Measurements from ENCODE around the gene LPCAT2. TPM values are rescaled to one million over a fixed set of nuclear protein-coding genes. Genes with fewer than 3 reads are reported as not detected.
A peak's percentile ranks its signal among the peaks of the same experiment; 100 is the strongest.

Gene LPCAT2
- total RNA-seq, 3 donors from 2014 or later = 0.18 to 1.5 (median 0.79) TPM

GRCh38 chr16:55491691-55492090, 17.2 kb upstream of the LPCAT2 start:
- ATAC-seq (no peak), DNase-seq (no peak)
- Mint-ChIP-seq H3K9me3 (no peaks in the 10 kb centered on the region), H3K4me3 (no peak overlapping the region), H3K36me3 (ENCODE audit: insufficient read depth) (no peaks in the 10 kb centered on the region), H3K4me1 (ENCODE audit: low read depth) (no peaks in the 10 kb centered on the region), H3K27me3 (ENCODE audit: low read depth) (no peaks in the 10 kb centered on the region)

DNA sequence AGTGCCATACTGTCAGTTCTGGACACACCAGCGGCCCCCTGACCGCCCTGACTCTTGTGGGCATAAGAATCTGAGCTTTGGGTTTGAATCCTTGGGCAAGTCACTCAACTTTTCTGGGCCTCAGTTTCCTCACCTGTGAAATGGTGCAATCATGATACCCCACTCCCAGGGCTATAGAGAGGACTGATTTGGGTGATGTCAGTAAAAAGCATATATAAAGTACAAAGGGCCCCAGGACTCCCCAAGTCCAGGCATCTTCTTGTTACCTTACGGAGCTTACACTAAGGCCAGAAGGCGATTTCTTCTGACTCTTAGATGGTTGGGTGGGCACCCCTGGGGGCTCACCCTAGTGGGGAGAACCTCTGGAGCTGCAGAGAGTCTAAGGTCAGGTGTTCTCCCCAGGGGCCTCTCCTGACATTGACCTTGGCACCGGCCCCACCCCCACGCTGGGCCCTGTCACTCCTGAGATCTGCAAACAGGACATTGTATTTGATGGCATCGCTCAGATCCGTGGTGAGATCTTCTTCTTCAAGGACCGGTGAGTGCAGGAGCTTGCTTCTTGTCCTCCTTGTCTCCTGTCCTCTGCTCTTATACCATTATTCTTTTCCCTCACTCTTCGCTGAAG, 16.0 kb upstream of the LPCAT2 start:
- Mint-ChIP-seq H3K9me3 (no peaks in the 10 kb centered on the region), H3K4me3 (no peak overlapping the region), H3K36me3 (ENCODE audit: insufficient read depth) (no peaks in the 10 kb centered on the region), H3K4me1 (ENCODE audit: low read depth) (no peaks in the 10 kb centered on the region), H3K27me3 (ENCODE audit: low read depth) (peaks cover 3% of the 10 kb centered on the region)
- ATAC-seq (no peak), DNase-seq (no peak)

DNA sequence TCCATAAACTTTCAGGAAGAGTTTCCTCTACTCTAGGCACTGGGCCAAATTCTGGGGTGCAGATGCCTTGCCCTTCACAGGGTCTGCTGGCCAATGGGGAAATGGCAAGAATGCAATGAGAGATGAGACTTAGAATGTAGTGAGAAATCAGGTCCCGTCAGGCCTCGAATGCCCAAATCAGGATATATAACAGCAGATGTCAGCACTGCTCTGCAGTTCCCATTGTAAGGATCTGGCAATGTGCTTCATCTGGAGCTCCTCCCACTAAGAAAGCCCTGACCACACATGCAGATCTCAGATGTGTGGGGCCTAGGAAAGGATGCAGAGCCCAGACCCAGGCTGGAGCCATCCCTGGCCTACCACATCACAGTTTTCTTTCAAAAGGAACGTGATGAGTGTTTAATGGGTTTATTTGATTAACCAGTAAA, 13.9 kb upstream of the LPCAT2 start:
- Mint-ChIP-seq H3K4me3 (no peak overlapping the region), H3K27me3 (ENCODE audit: low read depth) (peaks cover 3% of the 10 kb centered on the region), H3K36me3 (ENCODE audit: insufficient read depth) (no peaks in the 10 kb centered on the region), H3K4me1 (ENCODE audit: low read depth) (peaks cover 4% of the 10 kb centered on the region), H3K9me3 (no peaks in the 10 kb centered on the region)
- ATAC-seq = no peak
- no peak for DNase-seq

- Mint-ChIP-seq H3K36me3 (ENCODE audit: insufficient read depth) (no peaks in the 10 kb centered on the region), H3K4me3 (no peak overlapping the region), H3K4me1 (ENCODE audit: low read depth) (peaks cover 5% of the 10 kb centered on the region), H3K27me3 (ENCODE audit: low read depth) (peaks cover 3% of the 10 kb centered on the region), H3K9me3 (no peaks in the 10 kb centered on the region)
- DNase-seq (no peak), ATAC-seq (no peak)
Observed at GRCh38 chr16:55495616-55496289, 13.1 kb upstream of the LPCAT2 start.

GRCh38 chr16:55496509-55497145, 12.2 kb upstream of the LPCAT2 start:
- Mint-ChIP-seq H3K36me3 (ENCODE audit: insufficient read depth) (no peaks in the 10 kb centered on the region), H3K9me3 (no peaks in the 10 kb centered on the region), H3K4me1 (ENCODE audit: low read depth) (peaks cover 5% of the 10 kb centered on the region), H3K4me3 (no peak overlapping the region), H3K27me3 (ENCODE audit: low read depth) (peaks cover 3% of the 10 kb centered on the region)
- no peak for DNase-seq
- no peak for ATAC-seq

DNA sequence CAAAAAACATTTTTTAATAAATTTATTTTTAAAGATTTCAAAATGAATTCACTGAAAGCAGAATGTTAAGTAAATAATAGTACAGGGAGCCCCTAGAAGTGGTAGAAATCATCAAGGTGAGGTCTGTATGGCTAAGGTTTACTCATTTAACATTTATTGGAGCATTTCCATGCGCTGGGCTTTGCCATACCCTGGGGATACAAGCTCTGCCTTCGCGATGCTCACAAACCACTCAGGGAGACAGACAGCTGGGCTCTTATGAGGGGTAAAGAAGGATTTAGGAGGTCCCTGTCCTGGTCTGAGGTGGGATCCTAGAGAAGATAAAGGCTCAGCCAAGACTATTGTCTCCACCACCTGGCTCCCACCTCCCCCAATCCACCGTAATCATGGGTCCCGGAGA, 11.3 kb upstream of the LPCAT2 start:
- H3K4me3 Mint-ChIP-seq = no peak overlapping the region
- H3K36me3 Mint-ChIP-seq (ENCODE audit: insufficient read depth) = no peaks in the 10 kb centered on the region
- peaks cover 5% of the 10 kb centered on the region for H3K4me1 Mint-ChIP-seq (ENCODE audit: low read depth)
- H3K9me3 Mint-ChIP-seq = no peaks in the 10 kb centered on the region
- DNase-seq = no peak
- ATAC-seq = no peak
- peaks cover 3% of the 10 kb centered on the region for H3K27me3 Mint-ChIP-seq (ENCODE audit: low read depth)

- Mint-ChIP-seq H3K4me3 (no peak overlapping the region), H3K36me3 (ENCODE audit: insufficient read depth) (no peaks in the 10 kb centered on the region), H3K27me3 (ENCODE audit: low read depth) (peaks cover 3% of the 10 kb centered on the region), H3K4me1 (ENCODE audit: low read depth) (peaks cover 5% of the 10 kb centered on the region), H3K9me3 (no peaks in the 10 kb centered on the region)
- DNase-seq (no peak), ATAC-seq (no peak)
Observed at GRCh38 chr16:55498101-55498500, 10.8 kb upstream of the LPCAT2 start.

DNA sequence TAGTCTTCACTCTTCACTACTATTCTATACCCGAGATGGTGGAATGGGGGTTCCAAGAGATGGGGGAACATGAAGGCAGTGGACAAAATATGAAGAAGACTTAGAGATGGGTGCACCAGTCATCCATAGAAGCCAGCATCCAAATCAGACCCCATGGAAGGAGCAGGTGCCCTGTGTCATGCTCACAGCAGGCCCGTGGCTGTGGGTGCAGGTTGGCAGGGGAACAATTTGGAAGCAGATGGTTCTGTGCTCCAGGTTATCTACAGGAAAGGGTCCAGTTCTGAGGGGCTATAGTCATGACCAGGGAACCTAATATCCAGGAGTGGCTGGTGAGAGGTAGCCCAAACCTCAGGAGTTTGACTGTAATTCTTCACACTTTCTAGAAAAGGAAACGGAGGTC, 9.6 kb upstream of the LPCAT2 start:
- H3K36me3 Mint-ChIP-seq (ENCODE audit: insufficient read depth) = no peaks in the 10 kb centered on the region
- peaks cover 5% of the 10 kb centered on the region for H3K4me1 Mint-ChIP-seq (ENCODE audit: low read depth)
- DNase-seq = no peak
- H3K4me3 Mint-ChIP-seq = no peak overlapping the region
- H3K27me3 Mint-ChIP-seq (ENCODE audit: low read depth) = peaks cover 3% of the 10 kb centered on the region
- no peak for ATAC-seq
- no peaks in the 10 kb centered on the region for H3K9me3 Mint-ChIP-seq

DNA sequence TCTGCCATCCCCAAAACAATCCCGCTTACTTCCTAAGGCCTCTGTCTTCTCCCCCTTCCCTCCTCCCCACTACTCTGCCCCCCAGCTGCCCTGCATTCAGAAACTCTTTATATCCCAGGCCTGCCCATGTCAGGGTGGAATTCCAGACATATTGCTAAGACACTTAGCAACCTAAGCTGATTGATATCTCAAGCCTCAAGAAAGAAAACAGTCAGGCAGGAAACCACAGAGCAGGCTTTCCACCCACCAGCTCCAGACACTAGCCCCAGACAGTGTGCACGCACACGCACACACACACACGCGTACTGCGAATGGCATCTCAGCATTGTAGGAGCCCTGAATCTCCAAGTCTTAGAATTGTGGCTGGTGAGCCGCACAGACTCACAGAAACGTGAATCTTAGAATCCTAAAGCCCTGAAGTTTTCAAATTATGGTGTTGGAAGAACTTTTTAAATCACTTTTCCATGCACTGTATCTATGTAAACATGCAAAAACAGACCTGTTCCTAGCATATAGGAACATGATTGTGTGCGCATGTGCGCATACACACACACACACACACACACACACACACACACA, 8.8 kb upstream of the LPCAT2 start:
- ATAC-seq = peak; percentile 69 to 78
- peaks cover 5% of the 10 kb centered on the region for H3K4me1 Mint-ChIP-seq (ENCODE audit: low read depth)
- peaks cover 3% of the 10 kb centered on the region for H3K27me3 Mint-ChIP-seq (ENCODE audit: low read depth)
- H3K36me3 Mint-ChIP-seq (ENCODE audit: insufficient read depth) = no peaks in the 10 kb centered on the region
- no peak for DNase-seq
- no peaks in the 10 kb centered on the region for H3K9me3 Mint-ChIP-seq
- no peak overlapping the region for H3K4me3 Mint-ChIP-seq

- Mint-ChIP-seq H3K9me3 (no peaks in the 10 kb centered on the region), H3K27me3 (ENCODE audit: low read depth) (peaks cover 3% of the 10 kb centered on the region), H3K4me3 (no peak overlapping the region), H3K4me1 (ENCODE audit: low read depth) (peaks cover 5% of the 10 kb centered on the region), H3K36me3 (ENCODE audit: insufficient read depth) (no peaks in the 10 kb centered on the region)
- peak in 1 of 2 donors; percentile 4 for ATAC-seq
- no peak for DNase-seq
Observed at GRCh38 chr16:55500530-55501011, 8.3 kb upstream of the LPCAT2 start.

- no peak for DNase-seq
- peaks cover 3% of the 10 kb centered on the region for H3K27me3 Mint-ChIP-seq (ENCODE audit: low read depth)
- H3K4me1 Mint-ChIP-seq (ENCODE audit: low read depth) = peaks cover 5% of the 10 kb centered on the region
- H3K9me3 Mint-ChIP-seq = no peaks in the 10 kb centered on the region
- no peak overlapping the region for H3K4me3 Mint-ChIP-seq
- ATAC-seq = no peak
- no peaks in the 10 kb centered on the region for H3K36me3 Mint-ChIP-seq (ENCODE audit: insufficient read depth)
Observed at GRCh38 chr16:55501549-55502322, 7.1 kb upstream of the LPCAT2 start.

DNA sequence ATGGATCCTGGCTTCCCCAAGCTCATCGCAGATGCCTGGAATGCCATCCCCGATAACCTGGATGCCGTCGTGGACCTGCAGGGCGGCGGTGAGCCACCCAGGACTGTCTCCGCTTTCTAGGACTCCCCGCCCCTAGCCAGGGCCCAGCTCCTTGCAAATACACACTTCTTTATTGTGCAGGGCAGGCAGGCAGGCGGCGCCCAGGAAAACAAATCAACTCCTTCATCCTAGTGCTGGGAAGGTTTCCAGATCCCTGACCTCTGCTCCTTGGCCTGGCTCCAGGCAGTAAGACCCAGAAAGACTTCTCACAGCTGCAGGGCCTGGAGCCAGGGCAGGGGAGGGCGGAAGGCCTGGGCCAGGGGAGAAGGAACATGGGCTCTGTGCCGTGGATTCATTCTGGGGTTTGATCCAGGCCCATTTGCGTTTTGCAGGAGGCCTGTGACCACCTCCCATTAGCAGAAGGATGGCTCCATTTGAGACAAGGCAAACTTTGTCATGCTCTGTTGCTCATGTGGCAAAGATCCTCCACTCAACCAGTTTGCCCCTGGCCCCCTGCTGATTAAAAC, 6.0 kb upstream of the LPCAT2 start:
- no peak for ATAC-seq
- H3K4me1 Mint-ChIP-seq (ENCODE audit: low read depth) = peaks cover 5% of the 10 kb centered on the region
- no peak for DNase-seq
- no peak overlapping the region for H3K4me3 Mint-ChIP-seq
- no peaks in the 10 kb centered on the region for H3K9me3 Mint-ChIP-seq
- peaks cover 7% of the 10 kb centered on the region for H3K27me3 Mint-ChIP-seq (ENCODE audit: low read depth)
- no peaks in the 10 kb centered on the region for H3K36me3 Mint-ChIP-seq (ENCODE audit: insufficient read depth)

DNA sequence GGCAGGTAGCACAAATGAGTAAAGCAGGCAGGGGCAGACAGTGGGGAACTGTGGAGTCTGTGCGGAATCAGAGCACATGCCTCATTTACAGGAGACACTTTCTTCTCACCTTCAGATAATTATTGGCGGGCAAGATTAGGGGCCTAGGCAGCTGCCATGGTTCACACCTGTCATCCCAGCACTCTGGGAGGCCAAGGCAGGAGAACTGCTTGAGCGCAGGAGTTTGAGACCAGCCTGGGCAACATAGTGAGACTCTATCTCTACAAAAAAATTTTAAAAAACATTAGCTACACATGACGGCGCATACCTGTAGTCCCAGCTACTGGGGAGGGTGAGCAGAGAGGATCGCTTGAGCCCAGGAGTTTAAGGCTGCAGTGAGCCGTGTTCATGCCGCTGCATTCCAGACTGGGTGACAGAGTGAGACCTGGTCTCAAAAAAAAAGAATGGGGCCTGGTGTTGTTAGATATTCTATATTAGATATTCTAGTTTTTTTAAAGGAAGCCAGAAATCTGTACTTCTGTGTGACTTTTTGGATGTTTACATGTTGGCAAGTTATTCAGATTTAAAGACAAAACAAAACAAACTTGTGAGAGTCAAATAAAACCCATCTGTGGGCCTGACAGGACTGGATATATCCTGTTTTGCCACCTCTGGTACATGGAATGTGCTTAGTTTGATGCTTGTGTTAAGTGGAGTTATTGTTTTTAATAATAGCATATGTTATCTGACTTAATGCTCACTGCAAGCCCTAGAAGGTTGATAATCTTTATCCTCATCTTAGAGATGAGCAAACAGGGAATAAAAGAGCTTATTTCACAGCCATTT, 4.9 kb upstream of the LPCAT2 start:
- Mint-ChIP-seq H3K4me3 (no peak overlapping the region), H3K9me3 (no peaks in the 10 kb centered on the region), H3K4me1 (ENCODE audit: low read depth) (peaks cover 6% of the 10 kb centered on the region), H3K27me3 (ENCODE audit: low read depth) (peaks cover 14% of the 10 kb centered on the region), H3K36me3 (ENCODE audit: insufficient read depth) (no peaks in the 10 kb centered on the region)
- DNase-seq (no peak), ATAC-seq (no peak)

Data from activated T-cell treated with anti-CD3 and anti-CD28 coated beads, Interleukin-2, amount 50 U/mL, for 4 hours (primary cell).